GM23338 (cell line): Measurements from ENCODE around the gene TIE1. TPM values are rescaled to one million over a fixed set of nuclear protein-coding genes. Genes with fewer than 3 reads are reported as not detected.

ENCODE experiments used
- ATAC-seq: fragments of 200-7000 bp; cut with Tn5 transposase; 3 replicates; pipeline ENCODE4 v1.9.1; 2020
- DNase-seq: peaks from one replicate; pipeline ENCODE4 v3.0.0-alpha.2; 2015; ENCODE audit warnings: low spot score
- H2AFZ ChIP-seq: fragments of 200-600 bp; sonication (generic); 2 replicates; pipeline ENCODE4 v1.8.0; 2016; ENCODE audit warnings: antibody characterized with exemption, mild to moderate bottlenecking, moderate library complexity
- H3F3A ChIP-seq: fragments of 200-600 bp; sonication (generic); replicated peaks from 2 replicates; pipeline ENCODE4 v1.8.0; 2017; ENCODE audit warnings: antibody characterized with exemption, mixed run types, low read depth
- H3K27ac ChIP-seq: fragments of 200-600 bp; sonication (generic); 2 replicates; pipeline ENCODE4 v1.6.1; 2016; ENCODE audit warnings: low read depth
- H3K27me3 ChIP-seq: fragments of 200-600 bp; sonication (generic); 2 replicates; pipeline ENCODE4 v1.8.0; 2016; ENCODE audit warnings: mild to moderate bottlenecking, mixed run types, moderate library complexity; ENCODE audit not compliant: insufficient read depth
- H3K36me3 ChIP-seq: fragments of 200-600 bp; sonication (generic); 2 replicates; pipeline ENCODE4 v1.8.0; 2016; ENCODE audit warnings: mild to moderate bottlenecking; ENCODE audit not compliant: insufficient read depth
- H3K4me1 ChIP-seq: fragments of 200-600 bp; sonication (generic); 2 replicates; pipeline ENCODE4 v1.8.0; 2016; ENCODE audit warnings: mild to moderate bottlenecking, moderate library complexity; ENCODE audit not compliant: insufficient read depth
- H3K4me2 ChIP-seq: fragments of 200-600 bp; sonication (generic); 2 replicates; pipeline ENCODE4 v1.7.1; 2017; ENCODE audit warnings: mixed run types
- H3K4me3 ChIP-seq: fragments of 200-600 bp; sonication (generic); 2 replicates; pipeline ENCODE4 v1.6.1; 2016; ENCODE audit warnings: mixed run types
- H3K79me2 ChIP-seq: fragments of 200-600 bp; sonication (generic); replicated peaks from 2 replicates; pipeline ENCODE4 v1.8.0; 2017; ENCODE audit warnings: mild to moderate bottlenecking; ENCODE audit not compliant: insufficient read depth
- H3K9me2 ChIP-seq: fragments of 200-600 bp; sonication (generic); 2 replicates; pipeline ENCODE4 v1.8.0; 2017; ENCODE audit not compliant: insufficient read depth
- H4K20me1 ChIP-seq: fragments of 200-600 bp; sonication (generic); replicated peaks from 2 replicates; pipeline ENCODE4 v1.8.0; 2017; ENCODE audit warnings: mild to moderate bottlenecking; ENCODE audit not compliant: insufficient read depth
- H3K27ac Mint-ChIP-seq: 2 replicates; pipeline ENCODE4 v1.8.0; 2020; ENCODE audit warnings: inconsistent platforms, mild to moderate bottlenecking, moderate library complexity, mixed read lengths
- H3K27me3 Mint-ChIP-seq: 3 replicates; pipeline ENCODE4 v1.8.0; 2022; ENCODE audit warnings: low read depth, mild to moderate bottlenecking, moderate library complexity, mixed read lengths, inconsistent platforms; ENCODE audit not compliant: insufficient read depth, poor library complexity
- H3K36me3 Mint-ChIP-seq: 3 replicates; pipeline ENCODE4 v1.8.0; 2021; ENCODE audit warnings: low read depth, mild to moderate bottlenecking, inconsistent platforms, moderate library complexity, mixed read lengths
- H3K4me1 Mint-ChIP-seq: 3 replicates; pipeline ENCODE4 v1.8.0; 2020; ENCODE audit warnings: mild to moderate bottlenecking, inconsistent platforms, mixed read lengths
- H3K4me3 Mint-ChIP-seq: 3 replicates; pipeline ENCODE4 v1.8.0; 2021; ENCODE audit warnings: moderate library complexity, mild to moderate bottlenecking, inconsistent platforms, mixed read lengths
- H3K9me3 Mint-ChIP-seq: 3 replicates; pipeline ENCODE4 v1.8.0; 2020; ENCODE audit warnings: moderate library complexity, mild to moderate bottlenecking, inconsistent platforms, mixed read lengths
- CREB1 ChIP-seq: fragments of 250-450 bp; sonication (Bioruptor Pico); IDR thresholded peaks from 2 replicates; pipeline ENCODE4 v1.5.0; 2020; ENCODE audit warnings: low read depth, mild to moderate bottlenecking, moderate library complexity
- EZH2phosphoT487 ChIP-seq: fragments of 200-600 bp; sonication (generic); IDR thresholded peaks from one replicate; pipeline ENCODE4 v1.8.1; 2018; ENCODE audit warnings: antibody characterized with exemption; ENCODE audit not compliant: unreplicated experiment
- JUNB ChIP-seq: IDR thresholded peaks from one replicate; pipeline ENCODE4 v1.6.1; 2016; ENCODE audit warnings: antibody characterized with exemption; ENCODE audit not compliant: unreplicated experiment
- NANOG ChIP-seq: IDR thresholded peaks from 2 replicates; pipeline ENCODE4 v1.6.1; 2016; ENCODE audit warnings: antibody characterized with exemption, borderline replicate concordance
- POLR2AphosphoS5 ChIP-seq: IDR thresholded peaks from 2 replicates; pipeline ENCODE4 v1.6.1; 2016; ENCODE audit warnings: antibody characterized with exemption, low read depth
- STAT1 ChIP-seq: IDR thresholded peaks from one replicate; pipeline ENCODE4 v1.6.1; 2016; ENCODE audit warnings: antibody characterized with exemption; ENCODE audit not compliant: unreplicated experiment
- ZNF331 ChIP-seq: fragments of 250-450 bp; sonication (Bioruptor Pico); IDR thresholded peaks from 2 replicates; pipeline ENCODE4 v1.5.0; 2020; ENCODE audit warnings: low read depth, mild to moderate bottlenecking, moderate library complexity
- polyA plus RNA-seq: library from polyadenylated mRNA; unstranded; fragments of >200 nt; fragmentation: Nextera tagmentation; extraction: Ambion mirVana; gene quantifications from 2 replicates; pipeline ENCODE4 v1.2.1, GENCODE V29; 2016
- total RNA-seq: library from RNA; depleted of rRNA; stranded (reverse); fragments of >200 nt; shearing (Covaris generic); gene quantifications from 2 replicates; pipeline ENCODE4 v1.2.3, GENCODE V29; 2014
- TF ChIP-seq, protein P1 (sequence below), 2 experiments: fragments of 200-600 bp in 1 of 2; sonication (generic) in 1 of 2; conservative IDR thresholded peaks; 2 replicates each; pipeline versions ENCODE4 v1.5.1 to v1.6.1; 2016 to 2017; ENCODE audit warnings: antibody characterized with exemption in 2 of 2, low read depth in 2 of 2, mild to moderate bottlenecking in 2 of 2, moderate library complexity in 1 of 2
- TF ChIP-seq, protein P2 (sequence below): fragments of 250-450 bp; sonication (Bioruptor Pico); IDR thresholded peaks from 2 replicates; pipeline ENCODE4 v1.5.0; 2020; ENCODE audit warnings: mild to moderate bottlenecking, moderate library complexity
- TF ChIP-seq, protein P3 (sequence below): IDR thresholded peaks from 2 replicates; pipeline ENCODE4 v1.6.1; 2016; ENCODE audit warnings: antibody characterized with exemption

Gene TIE1
- total and polyA plus RNA-seq, 2 experiments from 2014 or later, result 0.37 to 2.3 TPM

DNA sequence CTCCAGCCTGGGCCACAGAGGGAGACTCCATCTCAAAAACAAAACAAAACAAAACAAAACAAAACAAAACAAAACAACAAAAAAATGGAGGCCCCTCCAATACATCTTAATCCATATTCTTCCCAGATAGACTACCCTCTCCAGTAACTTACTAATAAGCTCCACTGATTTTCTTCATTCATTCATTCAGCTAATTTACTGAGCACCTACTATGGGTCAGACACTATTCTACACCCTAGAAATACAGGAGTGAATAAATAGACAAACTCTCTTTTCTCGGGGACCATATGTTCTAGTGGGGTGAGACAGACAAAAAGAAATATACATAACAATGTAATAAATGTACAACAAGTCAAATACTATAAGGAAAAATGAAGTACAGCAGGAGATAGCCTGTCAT, 50.2 kb downstream of the TIE1 start:
- H3K27me3 ChIP-seq, result peaks cover 18% of the 10 kb centered on the region
- Mint-ChIP-seq H3K36me3 (no peaks in the 10 kb centered on the region), H3K27ac (no peak overlapping the region), H3K9me3 (no peaks in the 10 kb centered on the region), H3K27me3 (peaks cover 4% of the 10 kb centered on the region), H3K4me3 (no peak overlapping the region; the same call in 2 of the 3 replicates), H3K4me1 (peaks cover 28% of the 10 kb centered on the region)
- H2AFZ ChIP-seq, result no peak overlapping the region
- peaks cover 20% of the 10 kb centered on the region for H3K4me1 ChIP-seq
- H3K9me2 ChIP-seq, result no peaks in the 10 kb centered on the region
- TF ChIP-seq NANOG (no peak), EZH2phosphoT487 (no peak), STAT1 (no peak), POLR2AphosphoS5 (no peak), ZNF331 (no peak), JUNB (no peak), CREB1 (no peak)
- TF ChIP-seq, protein P1, sequence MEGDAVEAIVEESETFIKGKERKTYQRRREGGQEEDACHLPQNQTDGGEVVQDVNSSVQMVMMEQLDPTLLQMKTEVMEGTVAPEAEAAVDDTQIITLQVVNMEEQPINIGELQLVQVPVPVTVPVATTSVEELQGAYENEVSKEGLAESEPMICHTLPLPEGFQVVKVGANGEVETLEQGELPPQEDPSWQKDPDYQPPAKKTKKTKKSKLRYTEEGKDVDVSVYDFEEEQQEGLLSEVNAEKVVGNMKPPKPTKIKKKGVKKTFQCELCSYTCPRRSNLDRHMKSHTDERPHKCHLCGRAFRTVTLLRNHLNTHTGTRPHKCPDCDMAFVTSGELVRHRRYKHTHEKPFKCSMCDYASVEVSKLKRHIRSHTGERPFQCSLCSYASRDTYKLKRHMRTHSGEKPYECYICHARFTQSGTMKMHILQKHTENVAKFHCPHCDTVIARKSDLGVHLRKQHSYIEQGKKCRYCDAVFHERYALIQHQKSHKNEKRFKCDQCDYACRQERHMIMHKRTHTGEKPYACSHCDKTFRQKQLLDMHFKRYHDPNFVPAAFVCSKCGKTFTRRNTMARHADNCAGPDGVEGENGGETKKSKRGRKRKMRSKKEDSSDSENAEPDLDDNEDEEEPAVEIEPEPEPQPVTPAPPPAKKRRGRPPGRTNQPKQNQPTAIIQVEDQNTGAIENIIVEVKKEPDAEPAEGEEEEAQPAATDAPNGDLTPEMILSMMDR (conservative IDR thresholded peaks at IDR 0.05; ENCODE audit: low read depth in 2 of 2), result no peak
- TF ChIP-seq, protein P2, sequence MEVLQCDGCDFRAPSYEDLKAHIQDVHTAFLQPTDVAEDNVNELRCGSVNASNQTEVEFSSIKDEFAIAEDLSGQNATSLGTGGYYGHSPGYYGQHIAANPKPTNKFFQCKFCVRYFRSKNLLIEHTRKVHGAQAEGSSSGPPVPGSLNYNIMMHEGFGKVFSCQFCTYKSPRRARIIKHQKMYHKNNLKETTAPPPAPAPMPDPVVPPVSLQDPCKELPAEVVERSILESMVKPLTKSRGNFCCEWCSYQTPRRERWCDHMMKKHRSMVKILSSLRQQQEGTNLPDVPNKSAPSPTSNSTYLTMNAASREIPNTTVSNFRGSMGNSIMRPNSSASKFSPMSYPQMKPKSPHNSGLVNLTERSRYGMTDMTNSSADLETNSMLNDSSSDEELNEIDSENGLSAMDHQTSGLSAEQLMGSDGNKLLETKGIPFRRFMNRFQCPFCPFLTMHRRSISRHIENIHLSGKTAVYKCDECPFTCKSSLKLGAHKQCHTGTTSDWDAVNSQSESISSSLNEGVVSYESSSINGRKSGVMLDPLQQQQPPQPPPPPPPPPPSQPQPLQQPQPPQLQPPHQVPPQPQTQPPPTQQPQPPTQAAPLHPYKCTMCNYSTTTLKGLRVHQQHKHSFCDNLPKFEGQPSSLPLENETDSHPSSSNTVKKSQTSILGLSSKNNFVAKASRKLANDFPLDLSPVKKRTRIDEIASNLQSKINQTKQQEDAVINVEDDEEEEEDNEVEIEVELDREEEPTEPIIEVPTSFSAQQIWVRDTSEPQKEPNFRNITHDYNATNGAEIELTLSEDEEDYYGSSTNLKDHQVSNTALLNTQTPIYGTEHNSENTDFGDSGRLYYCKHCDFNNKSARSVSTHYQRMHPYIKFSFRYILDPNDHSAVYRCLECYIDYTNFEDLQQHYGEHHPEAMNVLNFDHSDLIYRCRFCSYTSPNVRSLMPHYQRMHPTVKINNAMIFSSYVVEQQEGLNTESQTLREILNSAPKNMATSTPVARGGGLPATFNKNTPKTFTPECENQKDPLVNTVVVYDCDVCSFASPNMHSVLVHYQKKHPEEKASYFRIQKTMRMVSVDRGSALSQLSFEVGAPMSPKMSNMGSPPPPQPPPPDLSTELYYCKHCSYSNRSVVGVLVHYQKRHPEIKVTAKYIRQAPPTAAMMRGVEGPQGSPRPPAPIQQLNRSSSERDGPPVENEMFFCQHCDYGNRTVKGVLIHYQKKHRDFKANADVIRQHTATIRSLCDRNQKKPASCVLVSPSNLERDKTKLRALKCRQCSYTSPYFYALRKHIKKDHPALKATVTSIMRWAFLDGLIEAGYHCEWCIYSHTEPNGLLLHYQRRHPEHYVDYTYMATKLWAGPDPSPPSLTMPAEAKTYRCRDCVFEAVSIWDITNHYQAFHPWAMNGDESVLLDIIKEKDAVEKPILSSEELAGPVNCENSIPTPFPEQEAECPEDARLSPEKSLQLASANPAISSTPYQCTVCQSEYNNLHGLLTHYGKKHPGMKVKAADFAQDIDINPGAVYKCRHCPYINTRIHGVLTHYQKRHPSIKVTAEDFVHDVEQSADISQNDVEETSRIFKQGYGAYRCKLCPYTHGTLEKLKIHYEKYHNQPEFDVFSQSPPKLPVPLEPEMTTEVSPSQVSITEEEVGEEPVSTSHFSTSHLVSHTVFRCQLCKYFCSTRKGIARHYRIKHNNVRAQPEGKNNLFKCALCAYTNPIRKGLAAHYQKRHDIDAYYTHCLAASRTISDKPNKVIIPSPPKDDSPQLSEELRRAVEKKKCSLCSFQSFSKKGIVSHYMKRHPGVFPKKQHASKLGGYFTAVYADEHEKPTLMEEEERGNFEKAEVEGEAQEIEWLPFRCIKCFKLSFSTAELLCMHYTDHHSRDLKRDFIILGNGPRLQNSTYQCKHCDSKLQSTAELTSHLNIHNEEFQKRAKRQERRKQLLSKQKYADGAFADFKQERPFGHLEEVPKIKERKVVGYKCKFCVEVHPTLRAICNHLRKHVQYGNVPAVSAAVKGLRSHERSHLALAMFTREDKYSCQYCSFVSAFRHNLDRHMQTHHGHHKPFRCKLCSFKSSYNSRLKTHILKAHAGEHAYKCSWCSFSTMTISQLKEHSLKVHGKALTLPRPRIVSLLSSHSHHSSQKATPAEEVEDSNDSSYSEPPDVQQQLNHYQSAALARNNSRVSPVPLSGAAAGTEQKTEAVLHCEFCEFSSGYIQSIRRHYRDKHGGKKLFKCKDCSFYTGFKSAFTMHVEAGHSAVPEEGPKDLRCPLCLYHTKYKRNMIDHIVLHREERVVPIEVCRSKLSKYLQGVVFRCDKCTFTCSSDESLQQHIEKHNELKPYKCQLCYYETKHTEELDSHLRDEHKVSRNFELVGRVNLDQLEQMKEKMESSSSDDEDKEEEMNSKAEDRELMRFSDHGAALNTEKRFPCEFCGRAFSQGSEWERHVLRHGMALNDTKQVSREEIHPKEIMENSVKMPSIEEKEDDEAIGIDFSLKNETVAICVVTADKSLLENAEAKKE (CRISPR knock-in tag), result no peak
- TF ChIP-seq, protein P3, sequence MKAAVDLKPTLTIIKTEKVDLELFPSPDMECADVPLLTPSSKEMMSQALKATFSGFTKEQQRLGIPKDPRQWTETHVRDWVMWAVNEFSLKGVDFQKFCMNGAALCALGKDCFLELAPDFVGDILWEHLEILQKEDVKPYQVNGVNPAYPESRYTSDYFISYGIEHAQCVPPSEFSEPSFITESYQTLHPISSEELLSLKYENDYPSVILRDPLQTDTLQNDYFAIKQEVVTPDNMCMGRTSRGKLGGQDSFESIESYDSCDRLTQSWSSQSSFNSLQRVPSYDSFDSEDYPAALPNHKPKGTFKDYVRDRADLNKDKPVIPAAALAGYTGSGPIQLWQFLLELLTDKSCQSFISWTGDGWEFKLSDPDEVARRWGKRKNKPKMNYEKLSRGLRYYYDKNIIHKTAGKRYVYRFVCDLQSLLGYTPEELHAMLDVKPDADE, result no peak
- H3K4me3 ChIP-seq, result no peak overlapping the region
- H4K20me1 ChIP-seq, result no peaks in the 10 kb centered on the region
- H3K27ac ChIP-seq, result no peak overlapping the region
- no peak for ATAC-seq
- no peaks in the 10 kb centered on the region for H3K36me3 ChIP-seq
- no peaks in the 10 kb centered on the region for H3K79me2 ChIP-seq
- H3K4me2 ChIP-seq, result no peak overlapping the region
- DNase-seq, result no peak
- H3F3A ChIP-seq, result peaks cover 13% of the 10 kb centered on the region; the same call in 1 of the 2 replicates
